HL-60 (cell line): ENCODE data around the gene DMAC2.

Source experiments
- DNase-seq, 2 experiments: peaks; one replicate each; pipeline ENCODE4 v3.0.0-alpha.2; 2010 to 2020; ENCODE audit warnings: low read depth in 1 of 2, low spot score in 1 of 2
- H3K27ac ChIP-seq: fragments of 250-450 bp; sonication (Bioruptor Pico); replicated peaks from 2 replicates; pipeline ENCODE4 v1.5.1; 2020; ENCODE audit warnings: mild to moderate bottlenecking, moderate library complexity
- H3K27me3 ChIP-seq: fragments of 250-450 bp; sonication (Bioruptor Pico); 2 replicates; pipeline ENCODE4 v1.5.1; 2021; ENCODE audit warnings: mild to moderate bottlenecking, moderate library complexity; ENCODE audit not compliant: insufficient read depth, poor library complexity, severe bottlenecking
- H3K4me3 ChIP-seq: replicated peaks from 2 replicates; pipeline ENCODE4 v1.5.1; 2011; ENCODE audit warnings: mild to moderate bottlenecking, control low read depth, low read length; ENCODE audit not compliant: insufficient read depth
- GABPA ChIP-seq: IDR thresholded peaks from 2 replicates; pipeline ENCODE4 v1.6.1; 2012; ENCODE audit warnings: low read depth
- POLR2AphosphoS5 ChIP-seq: IDR thresholded peaks from 2 replicates; pipeline ENCODE4 v1.6.1; 2012; ENCODE audit warnings: low read depth
- SPI1 ChIP-seq: IDR thresholded peaks from 2 replicates; pipeline ENCODE4 v1.6.1; 2012; ENCODE audit warnings: low read depth, mild to moderate bottlenecking, borderline replicate concordance
- TF ChIP-seq, protein P1 (sequence below): IDR thresholded peaks from one replicate; pipeline ENCODE4 v1.5.1; 2011; ENCODE audit warnings: low read length, control low read depth, inconsistent platforms; ENCODE audit not compliant: insufficient read depth
- TF ChIP-seq, protein P2 (sequence below): IDR thresholded peaks from 2 replicates; pipeline ENCODE4 v1.6.1; 2012; ENCODE audit warnings: low read depth; ENCODE audit not compliant: insufficient replicate concordance

DMAC2 gene

DNA sequence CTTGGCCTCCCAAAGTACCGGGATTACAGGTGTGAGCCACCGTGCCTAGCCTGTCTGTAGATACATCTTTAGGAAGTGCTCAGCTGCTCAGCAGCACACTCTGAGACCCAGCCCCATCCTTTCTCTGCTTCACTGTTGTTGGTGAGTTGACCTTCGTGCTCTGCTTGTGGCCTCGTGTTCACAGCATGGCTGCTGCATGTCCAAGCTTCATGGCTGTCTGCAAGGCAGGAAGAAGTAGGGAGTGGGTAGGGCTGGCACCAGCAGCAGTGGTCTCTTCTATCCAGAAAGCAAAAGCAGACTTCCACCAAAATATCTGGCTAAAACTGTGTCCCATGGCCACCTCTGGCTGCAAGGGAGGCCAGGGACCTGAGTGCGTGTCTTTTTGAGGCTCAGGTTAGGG, 26.8 kb downstream of the DMAC2 start:
- H3K4me3 ChIP-seq = no peak overlapping the region
- H3K27me3 ChIP-seq = no peaks in the 10 kb centered on the region
- no peak for DNase-seq
- no peak for TF ChIP-seq GABPA
- TF ChIP-seq POLR2AphosphoS5 = no peak
- no peak for TF ChIP-seq SPI1
- TF ChIP-seq, protein P1, sequence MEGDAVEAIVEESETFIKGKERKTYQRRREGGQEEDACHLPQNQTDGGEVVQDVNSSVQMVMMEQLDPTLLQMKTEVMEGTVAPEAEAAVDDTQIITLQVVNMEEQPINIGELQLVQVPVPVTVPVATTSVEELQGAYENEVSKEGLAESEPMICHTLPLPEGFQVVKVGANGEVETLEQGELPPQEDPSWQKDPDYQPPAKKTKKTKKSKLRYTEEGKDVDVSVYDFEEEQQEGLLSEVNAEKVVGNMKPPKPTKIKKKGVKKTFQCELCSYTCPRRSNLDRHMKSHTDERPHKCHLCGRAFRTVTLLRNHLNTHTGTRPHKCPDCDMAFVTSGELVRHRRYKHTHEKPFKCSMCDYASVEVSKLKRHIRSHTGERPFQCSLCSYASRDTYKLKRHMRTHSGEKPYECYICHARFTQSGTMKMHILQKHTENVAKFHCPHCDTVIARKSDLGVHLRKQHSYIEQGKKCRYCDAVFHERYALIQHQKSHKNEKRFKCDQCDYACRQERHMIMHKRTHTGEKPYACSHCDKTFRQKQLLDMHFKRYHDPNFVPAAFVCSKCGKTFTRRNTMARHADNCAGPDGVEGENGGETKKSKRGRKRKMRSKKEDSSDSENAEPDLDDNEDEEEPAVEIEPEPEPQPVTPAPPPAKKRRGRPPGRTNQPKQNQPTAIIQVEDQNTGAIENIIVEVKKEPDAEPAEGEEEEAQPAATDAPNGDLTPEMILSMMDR = no peak
- H3K27ac ChIP-seq = peak overlapping the region; percentile 24

DNA sequence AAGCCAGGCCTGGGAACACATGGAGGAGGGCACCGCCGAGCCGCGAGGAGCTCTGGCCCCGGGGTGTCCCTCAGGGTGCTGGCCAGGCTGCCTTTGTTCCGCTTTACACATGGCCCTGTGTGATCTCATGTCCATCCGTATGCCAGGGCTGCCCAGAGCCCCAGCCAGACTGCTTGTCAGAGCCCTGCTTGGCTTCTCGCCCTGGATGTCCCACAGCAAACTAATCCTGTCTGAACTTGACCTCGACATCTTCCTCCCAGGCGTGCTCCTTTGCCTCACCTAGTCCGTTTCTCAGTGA, 27.8 kb downstream of the DMAC2 start:
- no peak overlapping the region for H3K27ac ChIP-seq
- no peaks in the 10 kb centered on the region for H3K27me3 ChIP-seq
- H3K4me3 ChIP-seq = no peak overlapping the region
- DNase-seq = no peak
- TF ChIP-seq, protein P1 = no peak
- no peak for TF ChIP-seq GABPA
- TF ChIP-seq POLR2AphosphoS5 = no peak
- TF ChIP-seq SPI1 = no peak
- TF ChIP-seq, protein P2, sequence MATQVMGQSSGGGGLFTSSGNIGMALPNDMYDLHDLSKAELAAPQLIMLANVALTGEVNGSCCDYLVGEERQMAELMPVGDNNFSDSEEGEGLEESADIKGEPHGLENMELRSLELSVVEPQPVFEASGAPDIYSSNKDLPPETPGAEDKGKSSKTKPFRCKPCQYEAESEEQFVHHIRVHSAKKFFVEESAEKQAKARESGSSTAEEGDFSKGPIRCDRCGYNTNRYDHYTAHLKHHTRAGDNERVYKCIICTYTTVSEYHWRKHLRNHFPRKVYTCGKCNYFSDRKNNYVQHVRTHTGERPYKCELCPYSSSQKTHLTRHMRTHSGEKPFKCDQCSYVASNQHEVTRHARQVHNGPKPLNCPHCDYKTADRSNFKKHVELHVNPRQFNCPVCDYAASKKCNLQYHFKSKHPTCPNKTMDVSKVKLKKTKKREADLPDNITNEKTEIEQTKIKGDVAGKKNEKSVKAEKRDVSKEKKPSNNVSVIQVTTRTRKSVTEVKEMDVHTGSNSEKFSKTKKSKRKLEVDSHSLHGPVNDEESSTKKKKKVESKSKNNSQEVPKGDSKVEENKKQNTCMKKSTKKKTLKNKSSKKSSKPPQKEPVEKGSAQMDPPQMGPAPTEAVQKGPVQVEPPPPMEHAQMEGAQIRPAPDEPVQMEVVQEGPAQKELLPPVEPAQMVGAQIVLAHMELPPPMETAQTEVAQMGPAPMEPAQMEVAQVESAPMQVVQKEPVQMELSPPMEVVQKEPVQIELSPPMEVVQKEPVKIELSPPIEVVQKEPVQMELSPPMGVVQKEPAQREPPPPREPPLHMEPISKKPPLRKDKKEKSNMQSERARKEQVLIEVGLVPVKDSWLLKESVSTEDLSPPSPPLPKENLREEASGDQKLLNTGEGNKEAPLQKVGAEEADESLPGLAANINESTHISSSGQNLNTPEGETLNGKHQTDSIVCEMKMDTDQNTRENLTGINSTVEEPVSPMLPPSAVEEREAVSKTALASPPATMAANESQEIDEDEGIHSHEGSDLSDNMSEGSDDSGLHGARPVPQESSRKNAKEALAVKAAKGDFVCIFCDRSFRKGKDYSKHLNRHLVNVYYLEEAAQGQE = no peak

DNA sequence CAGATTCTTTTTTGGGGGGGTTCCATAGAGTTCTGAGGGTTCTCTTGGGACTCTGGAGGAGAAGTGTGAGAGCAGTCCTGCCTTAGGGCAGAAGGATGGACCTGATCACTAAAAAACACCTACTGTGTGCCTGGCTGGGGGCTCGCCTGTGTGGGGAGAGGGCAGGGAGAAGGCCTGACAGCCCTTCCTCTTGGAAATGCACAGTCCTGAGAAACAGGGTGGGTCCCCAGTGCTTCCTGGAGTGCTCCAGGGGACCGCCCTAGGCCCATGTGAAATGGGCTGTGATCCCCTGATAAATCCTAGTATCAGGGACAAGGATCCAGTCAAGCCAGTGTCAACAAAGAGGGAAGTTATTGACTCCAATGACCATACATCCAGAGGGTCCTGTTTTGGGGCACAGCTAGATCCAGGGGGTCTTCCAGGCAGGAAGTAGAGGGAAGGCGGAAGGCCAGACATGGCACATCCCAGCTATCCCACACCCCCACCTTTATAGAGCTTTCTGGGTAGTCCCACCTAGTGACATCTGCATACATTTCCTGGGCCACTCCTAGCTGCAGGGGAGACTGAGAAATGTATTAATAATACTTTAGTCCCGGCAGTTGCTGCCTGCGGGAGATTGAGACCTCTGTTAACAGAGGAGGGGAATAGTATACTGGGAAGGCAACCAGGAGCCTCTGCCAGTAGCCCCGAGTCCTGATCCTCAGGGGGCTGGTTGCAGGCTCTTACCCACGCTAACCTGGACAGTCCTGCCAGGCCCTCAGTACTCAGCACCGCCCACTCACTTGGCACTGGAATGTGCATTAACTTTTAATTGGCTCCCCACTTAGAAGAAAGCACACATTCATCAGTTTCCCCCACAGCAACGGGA, 28.4 kb downstream of the DMAC2 start:
- DNase-seq = no peak
- Histone ChIP-seq H3K4me3 (no peak overlapping the region), H3K27ac (peak overlapping the region; percentile 92), H3K27me3 (no peaks in the 10 kb centered on the region)
- TF ChIP-seq, protein P1 = no peak
- TF ChIP-seq GABPA (no peak), POLR2AphosphoS5 (no peak), SPI1 (no peak)
- TF ChIP-seq, protein P2 = no peak
